Measurements from ENCODE around the gene COL20A1.
A peak's percentile ranks its signal among the peaks of the same experiment; 100 is the strongest.
"Not testable (repeated sequence)": the region's sequence is repeated elsewhere in the genome, so short reads cannot be mapped to it uniquely, and the experiment has no call there.

The COL20A1 gene

GRCh38 chr20:63336232-63336752 is 43.3 kb downstream of the COL20A1 start:
- no peak for DNase-seq

DNA sequence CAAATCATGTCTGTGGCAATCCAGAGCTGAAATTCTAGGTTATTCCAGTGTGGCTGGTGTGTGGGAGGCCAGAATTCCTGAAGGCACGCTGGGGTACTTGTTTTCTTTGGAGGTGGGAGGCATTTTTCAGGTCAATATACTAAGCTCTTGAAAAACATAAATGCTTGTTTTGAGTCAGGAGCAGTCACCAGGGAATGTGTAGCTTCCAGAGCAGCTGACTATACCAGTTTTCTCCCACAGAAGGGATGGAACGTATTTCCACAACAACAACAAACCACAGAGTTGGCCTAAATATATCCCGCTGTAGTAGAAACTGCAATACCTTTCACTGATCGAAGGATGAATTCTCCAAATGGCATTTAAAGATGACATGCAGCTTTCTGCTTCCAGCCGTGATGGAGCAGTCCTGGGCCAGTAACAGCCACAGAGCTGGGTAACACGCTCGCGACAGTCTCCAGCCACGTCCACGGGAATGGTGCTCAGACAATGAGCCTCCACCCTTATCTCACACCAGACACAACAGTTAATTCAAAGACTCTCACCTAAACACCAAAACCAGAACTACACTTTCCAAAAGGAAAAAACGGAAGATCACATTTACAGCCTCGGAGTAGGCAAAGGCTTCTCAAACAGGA is 44.9 kb downstream of the COL20A1 start:
- DNase-seq: no peak

DNA sequence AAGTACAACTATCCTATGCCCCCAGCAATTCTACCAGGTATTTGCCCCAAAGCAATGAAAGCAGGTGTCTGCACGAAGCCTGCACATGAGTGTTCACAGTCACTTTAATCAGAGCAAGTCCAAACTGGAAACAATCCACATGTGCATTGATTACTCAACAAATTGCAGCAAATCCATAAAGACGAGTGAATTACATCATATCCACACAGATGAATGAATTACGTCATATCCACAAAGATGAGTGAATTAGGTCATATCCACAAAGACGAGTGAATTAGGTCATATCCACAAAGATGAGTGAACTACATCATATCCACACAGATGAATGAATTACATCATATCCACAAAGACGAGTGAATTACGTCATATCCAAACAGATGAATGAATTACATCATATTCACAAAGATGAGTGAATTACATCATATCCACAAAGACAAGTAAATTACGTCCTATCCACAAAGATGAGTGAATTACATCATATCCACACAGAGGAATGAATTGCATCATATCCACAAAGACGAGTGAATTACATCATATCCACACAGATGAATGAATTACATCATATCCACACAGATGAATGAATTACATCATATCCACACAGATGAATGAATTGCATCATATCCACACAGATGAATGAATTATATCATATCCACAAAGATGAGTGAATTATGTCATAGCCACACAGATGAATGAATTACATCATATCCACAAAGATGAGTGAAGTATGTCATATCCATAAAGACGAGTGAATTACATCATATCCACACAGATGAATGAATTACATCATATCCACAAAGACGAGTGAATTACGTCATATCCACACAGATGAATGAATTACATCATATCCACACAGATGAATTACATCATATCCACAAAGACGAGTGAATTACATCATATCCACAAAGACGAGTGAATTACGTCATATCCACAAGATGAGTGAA is 46.4 kb downstream of the COL20A1 start:
- not testable (repeated sequence) for DNase-seq

- not testable (repeated sequence) for DNase-seq
Measured at GRCh38 chr20:63340158-63340688, 47.2 kb downstream of the COL20A1 start.

- peak in 2 of 3 experiments; percentile 21 to 53 for DNase-seq
Measured at GRCh38 chr20:63342561-63343459, 49.8 kb downstream of the COL20A1 start.

- DNase-seq: peak in 1 of 3 experiments; percentile 7
Measured at GRCh38 chr20:63343460-63344445, 50.8 kb downstream of the COL20A1 start.

- no peak for DNase-seq
Measured at GRCh38 chr20:63344616-63345327, 51.8 kb downstream of the COL20A1 start.

- no peak for DNase-seq
Measured at GRCh38 chr20:63345328-63346100, 52.5 kb downstream of the COL20A1 start.

DNA sequence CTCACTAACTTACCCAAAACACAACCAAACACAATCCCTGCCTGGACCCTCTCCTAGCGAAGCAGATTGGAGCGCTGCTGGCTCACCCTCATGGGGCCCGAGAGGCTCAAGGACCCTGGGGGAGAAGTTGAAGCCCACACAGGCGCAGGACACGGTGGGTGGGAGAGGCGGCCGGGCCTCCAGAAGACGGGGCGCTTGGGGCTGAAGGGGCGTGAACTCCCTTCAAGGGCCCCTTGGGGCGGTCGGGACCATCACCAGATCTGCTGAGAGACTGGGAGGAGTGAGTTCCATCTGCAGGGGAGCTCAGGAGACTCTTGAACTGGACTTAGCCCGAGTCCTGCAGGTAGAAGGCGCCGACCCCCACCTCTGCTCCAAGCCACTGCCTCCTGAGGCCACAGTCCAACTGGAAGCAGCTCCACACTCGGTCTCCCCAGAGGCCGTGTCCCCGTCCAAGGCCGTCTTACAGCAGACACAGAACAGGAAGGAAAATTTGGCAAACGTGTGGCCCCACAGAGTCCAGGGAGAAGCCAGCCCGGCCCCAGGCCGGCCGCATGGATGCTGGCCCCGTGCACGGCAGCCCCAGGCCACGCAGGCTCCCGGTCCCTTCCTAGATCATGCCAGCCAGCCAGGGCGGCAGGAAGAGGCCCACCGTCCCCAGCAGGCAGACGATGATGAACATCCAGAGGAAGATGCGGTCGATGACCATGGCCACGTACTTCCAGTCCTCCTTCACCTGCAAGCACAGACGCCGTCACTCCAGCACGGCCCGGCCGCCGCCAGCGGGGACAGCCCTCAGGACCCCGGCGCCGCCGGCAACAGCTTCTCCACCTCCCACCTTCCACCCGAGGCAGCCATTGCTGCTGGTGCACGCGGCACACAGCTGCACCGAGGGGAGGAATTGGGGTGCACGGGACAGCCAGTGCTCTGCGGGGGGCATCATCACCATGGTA is 53.4 kb downstream of the COL20A1 start:
- DNase-seq: no peak

GRCh38 chr20:63347081-63347741 is 54.2 kb downstream of the COL20A1 start:
- DNase-seq: no peak

DNA sequence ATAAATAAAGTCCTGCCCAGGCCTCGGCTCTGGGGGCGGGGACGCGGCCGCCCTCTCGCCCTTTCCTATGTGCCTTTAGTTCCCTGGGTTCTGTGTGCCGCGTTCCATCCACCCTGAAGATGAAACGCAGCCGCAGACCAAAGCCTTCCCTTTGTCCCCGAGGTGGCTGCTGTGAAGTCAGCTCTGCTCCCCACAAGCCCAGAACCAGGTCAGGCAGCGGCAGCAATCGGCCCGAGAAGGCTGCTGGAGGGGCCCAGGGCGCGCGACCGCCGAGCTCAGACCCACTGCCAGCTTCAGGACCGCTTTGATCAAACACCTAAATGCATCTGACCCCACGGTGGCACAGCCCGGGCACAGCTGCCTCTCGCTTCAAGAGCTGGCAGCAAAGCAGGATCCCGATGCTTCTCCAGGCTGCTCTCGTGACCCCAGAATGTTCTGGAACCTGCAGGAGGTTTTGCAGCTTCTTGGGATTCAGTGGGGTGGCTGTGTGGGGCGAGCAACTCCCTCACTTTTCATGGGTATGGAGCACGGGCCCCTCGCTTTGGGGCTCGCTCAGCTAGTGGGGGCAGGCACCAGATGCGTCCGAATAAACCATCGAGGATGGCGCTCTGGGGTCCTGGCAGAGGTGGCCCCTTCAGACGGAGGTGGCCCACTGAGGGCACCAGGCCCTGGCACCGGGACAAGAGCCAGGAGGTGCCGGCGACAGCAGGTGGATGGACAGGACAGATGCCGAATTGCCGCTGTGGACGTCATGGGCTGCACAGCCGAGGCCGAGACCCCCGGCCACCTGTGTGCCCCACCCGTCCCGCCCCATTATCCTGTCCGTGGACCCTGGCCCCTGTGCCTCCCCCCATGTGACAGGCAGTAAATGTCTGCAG is 55.2 kb downstream of the COL20A1 start:
- no peak for DNase-seq

- no peak for DNase-seq
Measured at GRCh38 chr20:63348828-63349515, 56.0 kb downstream of the COL20A1 start.

DNA sequence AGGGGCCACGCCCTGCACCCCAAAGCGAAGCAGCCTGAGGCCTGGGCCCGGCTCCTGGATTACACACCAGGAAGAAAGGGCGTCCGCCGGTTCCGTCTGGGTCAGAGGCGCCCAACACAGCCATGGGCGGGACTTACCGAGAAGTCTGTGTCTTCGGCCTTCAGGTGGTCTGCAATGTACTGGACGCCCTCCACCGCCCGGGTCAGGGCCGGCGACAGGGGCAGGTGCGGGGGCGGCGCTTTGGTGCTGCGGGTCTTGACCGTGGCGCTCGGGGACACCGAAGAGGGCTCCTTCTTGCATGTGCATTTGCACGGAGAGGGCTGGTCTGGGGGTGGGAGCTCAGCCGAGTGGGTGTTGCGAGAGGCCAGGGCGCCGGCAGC is 56.5 kb downstream of the COL20A1 start:
- DNase-seq: no peak

DNA sequence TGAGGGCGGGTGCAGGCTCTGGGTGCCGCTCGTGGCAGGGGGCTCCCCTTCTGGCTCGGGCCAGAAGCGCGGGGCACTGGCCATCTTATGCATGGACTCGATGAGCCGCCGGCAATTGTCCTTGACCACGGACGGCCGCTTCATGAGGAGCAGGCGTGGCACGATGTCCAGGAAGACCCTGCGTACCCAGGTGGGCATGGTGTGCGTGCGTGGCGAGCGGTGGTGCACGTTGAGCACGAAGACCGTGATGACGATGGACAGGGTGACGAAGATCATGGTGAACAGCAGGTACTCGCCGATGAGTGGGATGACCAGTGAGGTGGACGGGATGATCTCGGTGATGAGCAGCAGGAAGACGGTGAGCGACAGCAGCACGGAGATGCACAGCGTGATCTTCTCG is 57.2 kb downstream of the COL20A1 start:
- DNase-seq: no peak

GRCh38 chr20:63350597-63351325 is 57.8 kb downstream of the COL20A1 start:
- DNase-seq: no peak

GRCh38 chr20:63351326-63351700 is 58.3 kb downstream of the COL20A1 start:
- no peak for DNase-seq
